SK-N-SH (cell line): ENCODE data around the gene FAM20B. TPM values are rescaled to one million over a fixed set of nuclear protein-coding genes. Genes with fewer than 3 reads are reported as not detected.

Source experiments
- CTCF ChIA-PET: fragments of 300-600, 350-600 bp; formaldehyde crosslinking; extraction: SDS; loops from one replicate; lab custom pipeline; 2021; lab: Yijun Ruan, JAX
- POLR2A ChIA-PET: fragments of 350-600 bp; sonication (Branson Sonifier 250); formaldehyde crosslinking; extraction: SDS; loops from one replicate; lab custom pipeline; 2020; ENCODE audit warnings: antibody characterized with exemption, inconsistent platforms; lab: Yijun Ruan, JAX
- DNase-seq: peaks from one replicate; pipeline ENCODE4 v3.0.0; 2012
- H2AFZ ChIP-seq: fragments of 200-600 bp; sonication (generic); 2 replicates; pipeline ENCODE4 v1.8.1; 2016; ENCODE audit warnings: antibody characterized with exemption, mild to moderate bottlenecking, low read depth
- H3F3A ChIP-seq: fragments of 200-600 bp; sonication (generic); replicated peaks from 2 replicates; pipeline ENCODE3; 2016; ENCODE audit warnings: antibody characterized with exemption, mild to moderate bottlenecking; ENCODE audit not compliant: insufficient read depth
- H3K27ac ChIP-seq, 2 experiments: fragments of 200-500 bp in 1 of 2; fragments of 200-600 bp in 1 of 2; sonication (Bioruptor generic) in 1 of 2; sonication (generic), shearing (Covaris generic) in 1 of 2; 2 replicates each; pipeline versions ENCODE4 v1.5.1 to v1.6.1; 2014 to 2016; ENCODE audit warnings: low read depth in 2 of 2, inconsistent platforms in 1 of 2, low read length in 1 of 2, mild to moderate bottlenecking in 1 of 2, mixed read lengths in 1 of 2
- H3K27me3 ChIP-seq: fragments of 200-600 bp; sonication (generic), shearing (Covaris generic); 2 replicates; pipeline ENCODE4 v1.6.1; 2016; ENCODE audit warnings: mixed run types; ENCODE audit not compliant: insufficient read depth
- H3K36me3 ChIP-seq, 2 experiments: fragments of 200-500 bp in 1 of 2; fragments of 200-600 bp in 1 of 2; sonication (Bioruptor generic) in 1 of 2; sonication (generic) in 1 of 2; replicated peaks in 1 of 2; 2 replicates each; pipeline versions ENCODE3 to v1.5.1; 2014 to 2016; ENCODE audit warnings: low read length in 1 of 2, mild to moderate bottlenecking in 1 of 2; ENCODE audit not compliant: insufficient read depth in 2 of 2, control insufficient read depth in 1 of 2
- H3K4me1 ChIP-seq, 2 experiments: fragments of 200-500 bp in 1 of 2; fragments of 200-600 bp in 1 of 2; sonication (Bioruptor generic) in 1 of 2; sonication (generic), shearing (Covaris generic) in 1 of 2; 2 replicates each; pipeline versions ENCODE4 v1.5.1 to v1.6.1; 2014 to 2016; ENCODE audit warnings: low read depth in 1 of 2, low read length in 1 of 2, mixed run types in 1 of 2; ENCODE audit not compliant: insufficient read depth in 2 of 2, control insufficient read depth in 1 of 2
- H3K4me2 ChIP-seq: fragments of 200-600 bp; sonication (generic), shearing (Covaris generic); 2 replicates; pipeline ENCODE4 v1.6.1; 2017; ENCODE audit warnings: mixed run types
- H3K4me3 ChIP-seq, 2 experiments: fragments of 200-500 bp in 1 of 2; fragments of 200-600 bp in 1 of 2; sonication (Bioruptor generic) in 1 of 2; sonication (generic), shearing (Covaris generic) in 1 of 2; 2 replicates each; pipeline versions ENCODE4 v1.5.1 to v1.8.1; 2014 to 2016; ENCODE audit warnings: low read depth in 2 of 2, inconsistent platforms in 1 of 2, low read length in 1 of 2, mild to moderate bottlenecking in 1 of 2, mixed read lengths in 1 of 2, moderate library complexity in 1 of 2
- H3K79me2 ChIP-seq: fragments of 200-600 bp; sonication (generic); 2 replicates; pipeline ENCODE4 v1.8.1; 2017; ENCODE audit warnings: mild to moderate bottlenecking; ENCODE audit not compliant: insufficient read depth
- H3K9ac ChIP-seq: fragments of 200-600 bp; sonication (generic); 2 replicates; pipeline ENCODE4 v1.6.1; 2017; ENCODE audit warnings: mixed run types
- H3K9me2 ChIP-seq: fragments of 200-600 bp; sonication (generic); 2 replicates; pipeline ENCODE4 v1.6.1; 2017; ENCODE audit warnings: mixed run types
- H3K9me3 ChIP-seq: fragments of 200-600 bp; sonication (generic); 2 replicates; pipeline ENCODE4 v1.6.1; 2017; ENCODE audit warnings: mixed run types, mild to moderate bottlenecking, moderate library complexity
- H4K20me1 ChIP-seq: fragments of 200-600 bp; sonication (generic); 2 replicates; pipeline ENCODE4 v1.6.1; 2017; ENCODE audit warnings: mild to moderate bottlenecking, mixed run types; ENCODE audit not compliant: insufficient read depth
- CHD2 ChIP-seq: fragments of 150-350 bp; IDR thresholded peaks from 2 replicates; pipeline ENCODE4 v1.6.1; 2018; ENCODE audit warnings: low read length; ENCODE audit not compliant: partially characterized antibody
- ELF1 ChIP-seq: IDR thresholded peaks from 2 replicates; pipeline ENCODE4 v1.4.0; 2012
- EP300 ChIP-seq, 2 experiments: IDR thresholded peaks; 2 replicates each; pipeline versions ENCODE4 v1.4.0 to v1.6.1; 2012; ENCODE audit warnings: borderline replicate concordance in 1 of 2, low read depth in 1 of 2, low read length in 1 of 2
- FOSL2 ChIP-seq: IDR thresholded peaks from 2 replicates; pipeline ENCODE4 v1.4.0; 2012; ENCODE audit warnings: low read depth, mild to moderate bottlenecking, moderate library complexity, borderline replicate concordance
- FOXJ3 ChIP-seq: sonication (generic); formaldehyde crosslinking; IDR thresholded peaks from 2 replicates; pipeline ENCODE4 v1.5.1; 2020; ENCODE audit warnings: mild to moderate bottlenecking, missing genetic modification reagents
- FOXM1 ChIP-seq: IDR thresholded peaks from 2 replicates; pipeline ENCODE4 v1.4.0; 2012; ENCODE audit warnings: low read depth, mild to moderate bottlenecking
- MEF2A ChIP-seq: IDR thresholded peaks from 2 replicates; pipeline ENCODE4 v1.4.0; 2012; ENCODE audit warnings: low read depth, borderline replicate concordance
- NRF1 ChIP-seq: IDR thresholded peaks from 2 replicates; pipeline ENCODE4 v1.6.1; 2012; ENCODE audit warnings: low read depth, mild to moderate bottlenecking, low read length
- POLR2AphosphoS5 ChIP-seq: IDR thresholded peaks from 2 replicates; pipeline ENCODE4 v1.6.1; 2012; ENCODE audit warnings: low read depth, low read length
- RAD21 ChIP-seq: IDR thresholded peaks from 2 replicates; pipeline ENCODE4 v1.6.1; 2012; ENCODE audit warnings: mild to moderate bottlenecking, low read length
- RCOR1 ChIP-seq: fragments of 150-350 bp; IDR thresholded peaks from 2 replicates; pipeline ENCODE4 v1.6.1; 2017; ENCODE audit warnings: antibody characterized with exemption, low read length
- REST ChIP-seq: IDR thresholded peaks from 2 replicates; pipeline ENCODE4 v1.6.1; 2012; ENCODE audit warnings: mild to moderate bottlenecking, low read depth, low read length, moderate library complexity
- RFX5 ChIP-seq: IDR thresholded peaks from 2 replicates; pipeline ENCODE4 v1.6.1; 2012; ENCODE audit warnings: mild to moderate bottlenecking, improper control_type of control experiment, low read length
- SMC3 ChIP-seq: IDR thresholded peaks from 2 replicates; pipeline ENCODE4 v1.6.1; 2012; ENCODE audit warnings: low read depth, low read length, improper control_type of control experiment
- TCF12 ChIP-seq: IDR thresholded peaks from 2 replicates; pipeline ENCODE4 v1.4.0; 2012
- YY1 ChIP-seq: IDR thresholded peaks from 2 replicates; pipeline ENCODE4 v1.4.0; 2012; ENCODE audit warnings: low read depth, mild to moderate bottlenecking
- WGBS: methylation state at CpG from one replicate; pipeline ENCODE4 v1.1.6; 2017; ENCODE audit warnings: low lambda C conversion rate; 5-methylcytosine and 5-hydroxymethylcytosine counted together
- polyA plus RNA-seq, 3 experiments: library from polyadenylated mRNA; depleted of rRNA; stranded (reverse); fragments of >200 nt; gene quantifications; 2 replicates each; pipeline ENCODE4 v1.2.3, GENCODE V29; 2012
- TF ChIP-seq, protein P1 (sequence below): fragments of 150-350 bp; IDR thresholded peaks from 2 replicates; pipeline ENCODE4 v1.6.1; 2016; ENCODE audit warnings: mild to moderate bottlenecking, low read depth, low read length
- TF ChIP-seq, protein P2 (sequence below): fragments of 200-600 bp; sonication (generic); IDR thresholded peaks from 2 replicates; pipeline ENCODE4 v1.6.1; 2017; ENCODE audit warnings: antibody characterized with exemption, mild to moderate bottlenecking, moderate library complexity
- TF ChIP-seq, protein P3 (sequence below): IDR thresholded peaks from 2 replicates; pipeline ENCODE4 v1.4.0; 2012; ENCODE audit warnings: low read depth
- TF ChIP-seq, protein P4 (sequence below): IDR thresholded peaks from 2 replicates; pipeline ENCODE4 v1.4.0; 2012; ENCODE audit warnings: low read depth, borderline replicate concordance

The FAM20B gene
- polyA plus RNA-seq, 1 of the 3 experiments (the other 2 are of a cell fraction) = 14.9 TPM

GRCh38 chr1:179003512-179004066, 22.1 kb upstream of the FAM20B start:
- Histone ChIP-seq H3K36me3 (no peaks in the 10 kb centered on the region), H3F3A (no peaks in the 10 kb centered on the region), H4K20me1 (no peaks in the 10 kb centered on the region), H2AFZ (no peak overlapping the region), H3K27ac (no peak overlapping the region), H3K4me2 (no peak overlapping the region), H3K27me3 (no peaks in the 10 kb centered on the region), H3K4me3 (no peak overlapping the region), H3K4me1 (peaks cover 0 to 2% of the 10 kb centered on the region in 2 experiments; a peak in 1 of 4 replicates), H3K9ac (no peak overlapping the region), H3K9me3 (no peaks in the 10 kb centered on the region), H3K9me2 (no peaks in the 10 kb centered on the region), H3K79me2 (no peaks in the 10 kb centered on the region)
- ChIA-PET CTCF (interaction anchor here (0.6 to 5.4 kb wide), 75 partner anchors 11 to 1282 kb away, joined by 3 to 128 read pairs (median 5); partner anchors contain the start of gene ANGPTL1), POLR2A (interaction anchor here (0.7 kb wide), 1 partner anchor 460 kb away, joined by 3 read pairs; no protein-coding TSS in a partner anchor)
- TF ChIP-seq MEF2A = no peak
- no peak for TF ChIP-seq TCF12
- no peak for TF ChIP-seq RCOR1
- no peak for TF ChIP-seq FOXM1
- TF ChIP-seq, protein P1, sequence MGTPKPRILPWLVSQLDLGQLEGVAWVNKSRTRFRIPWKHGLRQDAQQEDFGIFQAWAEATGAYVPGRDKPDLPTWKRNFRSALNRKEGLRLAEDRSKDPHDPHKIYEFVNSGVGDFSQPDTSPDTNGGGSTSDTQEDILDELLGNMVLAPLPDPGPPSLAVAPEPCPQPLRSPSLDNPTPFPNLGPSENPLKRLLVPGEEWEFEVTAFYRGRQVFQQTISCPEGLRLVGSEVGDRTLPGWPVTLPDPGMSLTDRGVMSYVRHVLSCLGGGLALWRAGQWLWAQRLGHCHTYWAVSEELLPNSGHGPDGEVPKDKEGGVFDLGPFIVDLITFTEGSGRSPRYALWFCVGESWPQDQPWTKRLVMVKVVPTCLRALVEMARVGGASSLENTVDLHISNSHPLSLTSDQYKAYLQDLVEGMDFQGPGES = no peak
- TF ChIP-seq, protein P2, sequence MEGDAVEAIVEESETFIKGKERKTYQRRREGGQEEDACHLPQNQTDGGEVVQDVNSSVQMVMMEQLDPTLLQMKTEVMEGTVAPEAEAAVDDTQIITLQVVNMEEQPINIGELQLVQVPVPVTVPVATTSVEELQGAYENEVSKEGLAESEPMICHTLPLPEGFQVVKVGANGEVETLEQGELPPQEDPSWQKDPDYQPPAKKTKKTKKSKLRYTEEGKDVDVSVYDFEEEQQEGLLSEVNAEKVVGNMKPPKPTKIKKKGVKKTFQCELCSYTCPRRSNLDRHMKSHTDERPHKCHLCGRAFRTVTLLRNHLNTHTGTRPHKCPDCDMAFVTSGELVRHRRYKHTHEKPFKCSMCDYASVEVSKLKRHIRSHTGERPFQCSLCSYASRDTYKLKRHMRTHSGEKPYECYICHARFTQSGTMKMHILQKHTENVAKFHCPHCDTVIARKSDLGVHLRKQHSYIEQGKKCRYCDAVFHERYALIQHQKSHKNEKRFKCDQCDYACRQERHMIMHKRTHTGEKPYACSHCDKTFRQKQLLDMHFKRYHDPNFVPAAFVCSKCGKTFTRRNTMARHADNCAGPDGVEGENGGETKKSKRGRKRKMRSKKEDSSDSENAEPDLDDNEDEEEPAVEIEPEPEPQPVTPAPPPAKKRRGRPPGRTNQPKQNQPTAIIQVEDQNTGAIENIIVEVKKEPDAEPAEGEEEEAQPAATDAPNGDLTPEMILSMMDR = no peak
- TF ChIP-seq EP300 (IDR thresholded peaks at IDR 0.05; ENCODE audit: borderline replicate concordance in 1 of 2, low read depth in 1 of 2, low read length in 1 of 2) = no peak
- no peak for TF ChIP-seq FOXJ3 (CRISPR knock-in tag)
- no peak for TF ChIP-seq POLR2AphosphoS5
- no peak for TF ChIP-seq RAD21
- TF ChIP-seq NRF1 = no peak
- TF ChIP-seq SMC3 = no peak
- TF ChIP-seq YY1 = no peak
- TF ChIP-seq REST = no peak
- no peak for TF ChIP-seq CHD2
- TF ChIP-seq, protein P3, sequence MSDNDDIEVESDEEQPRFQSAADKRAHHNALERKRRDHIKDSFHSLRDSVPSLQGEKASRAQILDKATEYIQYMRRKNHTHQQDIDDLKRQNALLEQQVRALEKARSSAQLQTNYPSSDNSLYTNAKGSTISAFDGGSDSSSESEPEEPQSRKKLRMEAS = no peak
- TF ChIP-seq RFX5 = no peak
- TF ChIP-seq ELF1 = no peak
- TF ChIP-seq, protein P4, sequence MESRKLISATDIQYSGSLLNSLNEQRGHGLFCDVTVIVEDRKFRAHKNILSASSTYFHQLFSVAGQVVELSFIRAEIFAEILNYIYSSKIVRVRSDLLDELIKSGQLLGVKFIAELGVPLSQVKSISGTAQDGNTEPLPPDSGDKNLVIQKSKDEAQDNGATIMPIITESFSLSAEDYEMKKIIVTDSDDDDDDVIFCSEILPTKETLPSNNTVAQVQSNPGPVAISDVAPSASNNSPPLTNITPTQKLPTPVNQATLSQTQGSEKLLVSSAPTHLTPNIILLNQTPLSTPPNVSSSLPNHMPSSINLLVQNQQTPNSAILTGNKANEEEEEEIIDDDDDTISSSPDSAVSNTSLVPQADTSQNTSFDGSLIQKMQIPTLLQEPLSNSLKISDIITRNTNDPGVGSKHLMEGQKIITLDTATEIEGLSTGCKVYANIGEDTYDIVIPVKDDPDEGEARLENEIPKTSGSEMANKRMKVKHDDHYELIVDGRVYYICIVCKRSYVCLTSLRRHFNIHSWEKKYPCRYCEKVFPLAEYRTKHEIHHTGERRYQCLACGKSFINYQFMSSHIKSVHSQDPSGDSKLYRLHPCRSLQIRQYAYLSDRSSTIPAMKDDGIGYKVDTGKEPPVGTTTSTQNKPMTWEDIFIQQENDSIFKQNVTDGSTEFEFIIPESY = no peak
- no peak for TF ChIP-seq FOSL2
- WGBS = 79% methylated on average over 7 of the region's 7 CpGs
- no peak for DNase-seq
